HG02973 (cell line): ENCODE results near the gene FHIT.

Experiments
- ATAC-seq: cut with Tn5 transposase; IDR thresholded peaks from one replicate; pipeline ENCODE4 v1.9.1; 2021; ENCODE audit warnings: moderate library complexity; ENCODE audit not compliant: unreplicated experiment

The FHIT gene

DNA sequence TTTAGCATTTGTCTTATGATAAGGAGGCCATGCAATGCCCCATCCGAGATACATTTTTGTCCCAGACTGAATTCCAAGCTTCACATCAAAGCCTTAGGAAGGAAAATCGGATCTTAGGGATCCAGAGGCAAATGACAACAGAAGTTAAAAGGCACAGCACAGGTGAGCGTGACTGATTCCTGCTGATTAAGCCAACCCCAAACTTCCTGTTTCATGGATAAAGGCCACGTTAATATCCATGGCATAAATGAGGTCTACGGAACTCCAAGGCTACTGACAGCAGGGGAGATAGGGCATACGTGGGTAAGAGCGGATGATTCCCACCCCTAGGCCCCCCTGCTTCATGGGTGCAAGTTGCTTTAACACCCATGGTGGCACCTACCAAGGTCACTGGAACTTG, 471.6 kb downstream of the FHIT start:
- ATAC-seq, result no peak

DNA sequence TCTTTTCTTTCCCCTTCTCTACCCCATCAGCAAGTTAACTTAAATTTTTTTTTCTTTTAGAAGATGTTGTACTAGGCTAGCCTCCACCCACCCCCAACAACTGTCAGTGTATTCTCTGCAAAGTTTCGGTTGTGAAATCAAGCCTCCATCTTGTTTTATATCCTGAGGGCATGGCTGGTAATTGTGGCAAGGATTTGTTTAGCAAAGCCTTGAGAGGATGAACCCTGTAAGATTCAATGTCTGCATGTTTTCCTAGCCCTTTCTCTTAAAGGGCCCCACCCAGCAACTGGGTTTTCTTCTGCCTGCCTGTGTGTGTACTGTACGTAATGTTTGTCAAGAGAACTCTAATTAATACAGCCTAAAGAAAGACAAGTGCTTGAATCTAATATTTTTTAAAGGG, 475.3 kb downstream of the FHIT start:
- no peak for ATAC-seq

DNA sequence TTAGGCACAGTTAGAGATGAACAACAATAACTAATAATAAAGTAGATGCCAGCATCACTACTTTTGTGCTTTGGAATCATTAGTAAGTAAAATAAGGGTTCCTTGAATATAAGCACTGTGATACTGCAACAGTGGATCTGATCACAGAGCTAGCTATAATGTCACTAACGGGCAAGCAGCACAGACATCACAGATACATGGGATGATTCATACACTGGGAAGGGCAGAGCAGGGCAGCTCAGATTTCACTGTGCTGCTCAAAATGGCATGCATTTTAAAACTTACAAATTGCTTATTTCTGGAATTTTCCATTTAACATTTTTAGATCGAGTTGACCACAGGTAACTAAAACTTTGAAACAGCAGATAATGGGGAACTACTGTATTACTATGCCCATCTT, 476.6 kb downstream of the FHIT start:
- ATAC-seq, result no peak

DNA sequence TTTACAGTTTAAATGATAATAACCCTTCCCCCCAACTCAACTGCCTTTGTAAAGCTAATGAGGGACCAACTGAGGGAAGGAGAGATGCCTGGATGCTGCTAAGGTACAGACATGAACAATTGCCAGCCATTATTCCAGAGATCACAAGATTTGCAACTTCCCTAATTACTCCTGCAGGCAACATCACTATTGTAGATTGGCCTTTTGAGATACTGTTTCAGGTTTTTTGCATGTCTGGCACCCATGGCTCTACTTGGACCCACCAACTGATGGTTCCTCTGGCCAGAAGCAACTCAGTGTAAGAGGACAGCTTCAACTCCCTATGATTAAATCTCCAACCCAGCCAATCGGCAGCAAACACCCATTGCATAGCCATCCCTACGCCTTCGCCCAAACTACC, 478.7 kb downstream of the FHIT start:
- ATAC-seq, result no peak

DNA sequence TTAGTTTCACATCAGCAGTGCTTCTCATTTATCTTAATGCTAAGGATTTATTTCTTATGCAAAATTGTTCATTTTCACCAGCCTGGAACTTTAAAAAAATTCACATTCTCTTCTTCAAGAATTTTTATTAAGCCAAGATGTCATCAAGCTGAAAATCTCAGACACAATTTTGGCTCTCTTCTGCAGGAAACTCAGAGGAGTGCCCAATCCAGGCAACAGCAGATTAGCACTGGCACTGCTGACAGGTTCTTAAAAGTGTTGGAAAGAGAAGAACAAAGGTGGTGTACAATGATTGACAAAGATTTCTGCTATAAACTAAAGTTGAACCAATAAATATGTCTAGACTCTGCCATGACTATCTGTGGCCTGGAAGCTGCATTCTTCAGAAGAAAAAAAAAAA, 479.5 kb downstream of the FHIT start:
- ATAC-seq, result no peak

DNA sequence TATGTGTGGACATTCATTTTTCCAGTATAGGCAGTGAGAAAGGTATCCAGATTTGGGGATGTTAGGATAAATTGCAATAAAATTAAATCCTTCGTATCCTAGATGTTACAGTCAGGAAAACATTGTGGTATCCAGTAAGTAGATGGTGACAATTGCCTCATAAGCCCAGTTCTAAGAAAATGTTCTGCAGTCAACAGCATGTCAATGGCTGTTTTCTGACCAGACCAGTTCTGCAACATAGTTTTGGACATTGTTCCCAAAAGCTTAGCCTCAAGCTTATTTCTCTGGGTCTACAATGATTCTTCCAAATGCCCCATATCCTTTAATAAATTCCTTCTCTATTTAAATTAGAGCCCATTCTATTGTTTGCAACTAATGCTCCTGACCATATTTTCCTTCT, 480.7 kb downstream of the FHIT start:
- ATAC-seq, result no peak

DNA sequence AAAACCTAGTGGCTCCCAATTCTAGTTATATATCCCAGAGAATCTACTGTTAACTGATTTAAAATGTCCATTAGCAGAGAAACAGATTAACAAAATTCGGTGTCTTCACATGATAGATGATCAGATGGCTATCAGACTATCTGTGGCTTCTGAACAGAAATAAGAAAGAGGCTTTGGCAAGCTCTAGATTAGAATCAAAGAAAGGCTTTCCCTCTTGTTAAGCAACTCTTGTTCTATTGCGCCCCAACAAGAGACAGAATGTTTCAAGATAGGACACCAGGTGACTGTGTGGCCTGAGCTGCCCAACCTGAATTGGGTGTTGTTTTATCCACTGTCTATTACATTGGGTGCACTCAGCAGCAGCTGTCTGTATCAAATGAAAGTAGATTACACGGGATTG, 483.7 kb downstream of the FHIT start:
- no peak for ATAC-seq

DNA sequence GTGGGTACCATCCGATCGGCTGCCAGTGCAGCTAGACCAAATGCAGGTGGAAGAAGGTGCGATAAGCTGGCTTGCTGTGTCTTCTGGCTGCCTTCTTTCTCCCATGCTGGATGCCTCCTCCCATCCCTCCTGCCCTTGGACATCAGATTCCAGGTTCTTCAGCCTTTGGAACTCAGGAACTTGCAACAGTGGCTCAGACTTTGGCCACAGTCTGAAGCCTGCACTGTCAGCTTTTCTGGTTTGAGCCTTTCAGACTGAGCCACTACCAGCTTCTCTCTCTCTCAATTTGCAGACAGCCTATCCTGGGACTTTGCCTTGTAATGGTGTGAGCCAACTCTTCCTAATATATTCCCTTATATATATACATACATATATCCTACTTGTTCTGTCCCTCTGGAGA, 485.5 kb downstream of the FHIT start:
- no peak for ATAC-seq

DNA sequence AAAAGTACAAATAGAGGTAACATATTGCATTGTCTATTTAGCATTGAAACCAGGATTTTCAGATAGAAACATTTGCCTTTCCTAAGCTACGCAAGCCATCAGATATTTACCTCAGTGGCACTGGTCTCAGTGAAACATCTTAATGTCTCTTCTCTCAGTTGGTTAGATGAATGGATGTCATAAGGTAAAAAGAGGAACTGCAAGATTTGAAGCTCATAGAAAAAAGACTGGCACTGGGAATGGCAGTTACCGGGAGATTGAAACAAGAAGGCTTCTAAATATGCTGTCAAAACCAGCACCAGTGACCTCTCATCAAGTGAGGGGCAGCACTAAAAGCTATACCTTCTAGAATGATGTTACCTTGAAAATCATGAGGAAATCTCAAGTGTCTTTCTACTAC, 486.4 kb downstream of the FHIT start:
- ATAC-seq, result no peak

DNA sequence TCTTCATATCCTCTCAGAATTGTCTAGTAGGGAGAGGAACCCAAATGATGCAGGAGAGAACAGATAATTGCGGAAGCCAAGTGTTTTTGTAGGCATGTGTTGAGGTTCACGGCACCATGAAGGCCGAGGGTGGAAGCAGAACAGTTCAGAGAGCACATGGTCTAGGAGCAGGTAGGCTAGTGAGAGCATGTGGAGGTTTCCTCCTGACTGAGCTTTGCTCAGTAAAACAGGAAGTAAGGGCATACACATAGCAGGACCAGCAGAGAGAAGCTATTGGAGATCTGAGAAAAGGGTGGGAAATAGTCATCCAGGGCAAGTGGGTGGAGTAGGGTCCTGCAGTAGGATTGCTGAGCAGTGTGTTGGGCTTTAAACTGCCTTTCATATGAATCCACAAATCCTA, 491.1 kb downstream of the FHIT start:
- no peak for ATAC-seq

DNA sequence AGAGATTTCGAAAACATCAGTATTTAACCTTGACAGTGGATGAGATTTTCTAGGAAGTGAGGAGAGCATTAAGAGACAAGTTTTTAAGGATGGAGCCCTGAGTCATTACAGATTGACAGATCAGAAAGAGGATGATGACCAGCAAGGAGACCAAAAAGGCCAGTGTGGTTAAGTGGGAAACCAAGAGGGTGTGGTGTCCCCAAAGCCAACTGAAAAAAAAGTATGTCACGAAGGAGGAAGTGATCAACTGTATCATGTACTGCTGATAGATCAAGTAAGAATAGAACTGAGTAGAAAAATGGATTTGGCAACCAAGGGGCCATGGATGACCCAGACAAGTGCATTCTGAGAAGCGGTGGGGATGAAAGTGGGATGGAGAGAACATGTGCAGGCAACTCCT, 491.8 kb downstream of the FHIT start:
- ATAC-seq, result no peak

DNA sequence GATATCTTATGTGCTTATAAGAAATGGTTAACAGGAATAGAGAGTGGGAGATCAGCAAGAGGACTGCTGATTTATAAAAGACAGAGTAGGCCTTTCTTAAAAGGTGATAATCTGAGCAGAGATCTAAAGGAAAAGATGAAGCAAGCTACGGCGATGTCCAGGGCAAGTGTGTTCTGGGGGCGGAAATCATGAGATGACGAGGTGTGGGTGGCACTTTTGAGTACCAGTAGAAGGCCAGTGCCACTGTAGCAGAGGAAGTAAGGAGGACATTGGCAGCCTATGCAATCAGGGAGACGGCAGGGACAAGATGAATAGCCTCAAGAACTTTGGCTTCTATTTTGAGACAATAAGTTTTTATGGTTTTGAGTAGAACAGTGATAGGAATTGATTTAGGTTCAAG, 492.4 kb downstream of the FHIT start:
- ATAC-seq, result no peak

DNA sequence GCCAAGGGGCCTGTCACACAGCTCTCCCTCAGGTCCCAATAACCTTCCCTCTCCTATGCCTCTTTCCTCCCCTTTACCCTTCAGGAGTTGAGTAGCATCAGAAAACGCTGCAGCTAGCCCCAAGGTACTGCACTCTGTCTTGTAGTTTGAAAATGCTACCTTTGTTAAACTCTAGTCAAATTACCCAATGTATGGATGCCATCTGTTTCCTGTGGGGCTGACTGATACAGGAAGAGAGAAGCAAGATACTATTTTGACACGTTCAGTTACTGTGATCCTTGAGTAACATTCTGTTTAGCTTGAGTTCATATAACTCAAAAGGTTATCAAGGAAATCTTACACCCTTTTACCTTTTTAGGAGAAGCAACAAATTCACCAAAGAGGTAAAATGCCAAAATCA, 493.1 kb downstream of the FHIT start:
- ATAC-seq, result no peak

DNA sequence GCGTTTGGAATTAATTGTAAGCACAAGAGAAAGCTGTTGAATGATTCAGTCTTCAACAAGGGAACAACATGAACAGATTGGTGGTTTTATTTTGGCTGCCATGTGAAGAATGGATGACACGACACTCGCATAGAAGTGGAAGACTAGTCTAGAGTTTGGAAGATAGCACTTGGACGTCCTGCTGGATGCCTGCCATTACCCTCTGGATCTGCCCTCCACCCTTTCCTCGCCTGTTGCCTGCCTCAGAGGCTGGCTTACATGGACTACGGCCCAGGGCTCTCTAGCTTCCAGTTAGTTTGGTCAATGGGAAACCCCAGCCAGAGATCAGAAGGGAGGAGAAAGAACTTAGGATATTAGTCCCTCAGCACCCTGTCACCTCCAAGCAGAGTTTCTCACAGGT, 493.5 kb downstream of the FHIT start:
- no peak for ATAC-seq

DNA sequence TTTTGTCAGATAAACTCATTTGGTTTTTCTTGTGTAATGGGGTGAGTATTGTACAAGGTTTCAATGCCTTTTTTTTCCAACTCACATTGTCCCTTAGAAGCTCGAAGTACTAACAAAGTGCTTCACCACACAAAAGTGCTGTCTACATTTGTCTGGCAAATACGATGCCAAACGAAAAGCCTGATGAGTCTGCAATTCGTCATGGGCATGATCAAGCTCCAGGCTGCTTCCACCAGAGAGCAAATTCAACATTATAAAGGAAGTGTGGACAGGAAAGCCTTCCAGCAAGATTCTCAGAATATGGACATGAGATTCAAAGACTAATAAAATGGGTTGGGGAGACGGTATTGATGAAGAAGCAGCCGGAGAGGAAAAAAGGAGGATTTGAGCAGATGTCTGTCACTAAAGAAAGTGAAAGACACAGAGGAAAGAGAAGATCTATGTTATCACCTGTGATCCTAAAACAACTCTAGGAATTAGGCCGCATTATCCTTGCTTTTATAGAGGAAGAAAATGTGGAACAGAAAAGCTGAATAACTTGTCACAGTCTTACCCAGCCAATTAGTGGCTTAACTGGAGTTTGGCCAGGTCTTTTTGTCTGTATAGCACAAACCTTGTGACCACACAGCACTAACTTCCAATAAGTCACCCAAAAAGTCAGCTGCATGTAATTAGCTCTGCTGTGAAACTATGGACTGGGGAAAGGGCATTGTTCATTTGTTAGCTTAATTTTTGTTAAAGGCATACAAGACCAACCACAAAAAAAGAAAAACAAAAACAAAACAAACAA, 494.8 kb downstream of the FHIT start:
- no peak for ATAC-seq

DNA sequence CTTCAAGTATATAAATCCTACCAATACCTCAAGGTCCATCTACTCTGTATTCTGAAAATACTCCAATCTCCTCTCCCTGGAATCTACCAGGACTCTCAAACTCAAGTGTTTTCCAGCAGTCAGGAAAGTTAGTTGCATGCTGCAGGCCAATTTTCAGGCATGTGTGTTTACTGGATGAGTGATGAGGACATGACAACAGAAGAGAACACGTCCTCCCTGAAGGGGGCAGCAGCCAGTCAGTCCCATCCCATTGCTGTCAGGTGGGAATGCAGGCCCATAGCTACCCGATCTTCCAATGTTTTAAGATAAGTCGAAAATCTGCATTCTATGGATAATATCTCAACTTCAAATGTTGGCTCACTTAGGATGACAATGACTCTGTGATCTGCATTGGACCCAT, 496.2 kb downstream of the FHIT start:
- no peak for ATAC-seq

DNA sequence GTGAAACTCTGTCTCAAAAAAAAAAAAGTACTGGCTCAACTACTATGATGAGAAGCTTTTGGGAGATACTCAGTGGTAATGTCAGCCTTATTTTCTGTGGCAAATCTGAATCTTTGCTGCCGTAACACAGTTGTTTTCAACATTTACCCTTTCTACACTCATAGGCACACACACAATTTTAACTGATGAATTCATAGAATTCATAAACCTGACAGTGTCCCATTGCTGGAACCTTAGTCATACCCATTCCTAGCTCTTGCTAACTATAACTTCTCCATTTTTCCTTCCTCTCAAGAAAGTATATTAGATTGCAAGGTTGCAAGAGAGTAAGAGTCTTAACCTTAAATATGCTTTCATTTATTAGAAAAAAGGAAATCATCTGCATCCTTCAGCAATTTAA, 496.6 kb downstream of the FHIT start:
- ATAC-seq, result no peak

DNA sequence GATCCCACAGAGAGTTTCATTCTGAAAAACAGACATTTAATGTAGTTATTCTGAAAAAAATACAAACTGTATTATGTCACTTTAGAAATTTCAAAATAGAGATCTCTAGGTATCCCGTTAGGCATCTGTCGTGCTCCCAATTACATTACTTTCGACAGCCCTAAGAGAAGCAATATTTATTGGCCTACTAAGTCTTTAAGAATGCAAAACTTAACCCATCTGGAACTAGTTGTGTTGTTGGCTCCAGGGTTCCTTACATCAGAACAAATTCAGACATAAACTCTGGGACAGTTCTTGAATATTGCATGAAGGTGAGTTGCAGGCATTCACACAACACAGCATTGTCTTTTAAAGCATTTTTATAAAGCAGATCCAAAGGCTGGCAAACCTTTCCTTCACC, 498.4 kb downstream of the FHIT start:
- no peak for ATAC-seq

DNA sequence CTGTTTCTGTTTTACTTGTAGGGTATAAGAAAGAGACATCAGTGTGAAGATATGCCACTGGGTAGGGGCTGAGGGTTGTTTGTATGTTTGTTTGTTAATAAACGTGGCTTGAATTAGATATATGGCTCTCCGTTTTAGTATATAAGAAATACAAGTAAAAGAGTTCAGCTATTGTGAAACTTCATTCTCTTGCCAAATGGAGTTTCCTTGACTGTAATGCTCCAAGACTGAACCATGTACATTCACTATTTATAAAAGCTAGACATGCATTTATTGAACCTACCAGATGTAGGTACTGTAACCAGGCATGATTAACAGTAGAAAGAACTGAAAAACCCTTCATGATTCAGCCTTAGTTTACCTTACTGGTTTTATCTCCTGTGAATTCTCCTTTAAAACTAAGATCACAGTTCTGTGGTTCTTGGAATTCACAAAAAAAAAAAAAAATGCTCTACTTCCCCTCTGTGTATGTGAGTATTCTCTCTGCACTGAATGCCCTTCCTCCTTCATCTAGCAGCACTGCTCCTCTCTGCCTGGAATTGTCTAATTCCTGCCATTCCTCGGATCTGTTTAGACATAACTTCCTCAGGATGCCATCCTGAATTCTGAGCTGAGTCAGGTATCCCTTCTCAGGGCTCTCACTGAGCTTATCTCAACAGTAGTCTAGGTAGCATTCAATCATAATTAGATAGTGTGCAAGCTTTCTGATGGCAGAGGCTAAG, 504.4 kb downstream of the FHIT start:
- no peak for ATAC-seq

DNA sequence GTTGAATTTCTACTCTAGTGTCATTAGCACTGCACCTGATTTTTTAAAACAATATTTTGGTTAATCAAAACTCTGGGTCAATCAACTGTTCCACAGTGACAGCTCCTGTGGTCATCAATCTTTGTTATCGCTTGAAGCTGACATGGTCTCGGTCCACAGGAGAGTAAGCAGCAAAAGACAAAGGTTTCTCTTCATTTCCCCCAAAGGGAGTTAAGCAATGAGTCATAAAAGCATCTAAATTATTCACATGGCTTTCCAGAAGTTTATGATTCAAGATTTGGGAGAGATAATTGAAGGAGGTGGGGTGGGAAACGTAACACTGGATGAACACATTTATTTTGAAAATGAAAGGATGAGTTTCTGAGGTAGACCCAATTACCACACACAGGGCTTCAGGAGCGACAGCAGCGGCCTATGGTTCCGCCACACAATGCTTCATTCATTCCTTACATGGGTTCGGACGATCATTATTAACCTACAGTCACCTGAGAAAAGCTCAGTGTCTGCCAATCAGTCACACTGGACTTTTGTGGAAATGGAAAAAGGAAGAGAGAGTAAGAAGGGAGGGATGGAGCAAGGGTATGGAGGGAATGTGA, 505.1 kb downstream of the FHIT start:
- no peak for ATAC-seq

DNA sequence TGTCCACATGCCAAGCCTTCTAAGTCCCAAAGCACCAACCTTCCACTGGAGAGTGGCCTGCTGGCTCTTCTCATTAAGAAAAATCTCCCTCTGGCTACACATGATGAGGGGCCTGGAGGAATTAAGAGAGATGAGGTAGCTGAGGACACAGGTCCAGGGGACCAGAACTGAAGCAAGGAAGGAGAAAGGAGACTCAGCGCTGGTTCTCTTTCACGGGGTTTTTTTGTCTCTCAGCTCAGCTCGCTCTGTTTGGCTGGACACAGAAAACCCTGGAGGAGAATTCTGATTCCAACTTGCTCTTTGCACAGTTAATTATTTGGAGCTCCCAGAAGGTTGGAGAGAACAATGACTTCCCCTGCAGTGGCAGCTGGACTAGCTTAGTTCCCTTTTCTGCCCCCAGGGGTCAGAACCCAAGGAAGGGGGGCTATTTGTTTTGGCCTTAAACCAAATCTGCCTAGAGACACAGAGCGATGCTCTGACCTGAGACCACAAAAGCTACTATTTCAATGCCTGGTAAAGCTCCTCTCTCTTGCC, 507.6 kb downstream of the FHIT start:
- no peak for ATAC-seq

DNA sequence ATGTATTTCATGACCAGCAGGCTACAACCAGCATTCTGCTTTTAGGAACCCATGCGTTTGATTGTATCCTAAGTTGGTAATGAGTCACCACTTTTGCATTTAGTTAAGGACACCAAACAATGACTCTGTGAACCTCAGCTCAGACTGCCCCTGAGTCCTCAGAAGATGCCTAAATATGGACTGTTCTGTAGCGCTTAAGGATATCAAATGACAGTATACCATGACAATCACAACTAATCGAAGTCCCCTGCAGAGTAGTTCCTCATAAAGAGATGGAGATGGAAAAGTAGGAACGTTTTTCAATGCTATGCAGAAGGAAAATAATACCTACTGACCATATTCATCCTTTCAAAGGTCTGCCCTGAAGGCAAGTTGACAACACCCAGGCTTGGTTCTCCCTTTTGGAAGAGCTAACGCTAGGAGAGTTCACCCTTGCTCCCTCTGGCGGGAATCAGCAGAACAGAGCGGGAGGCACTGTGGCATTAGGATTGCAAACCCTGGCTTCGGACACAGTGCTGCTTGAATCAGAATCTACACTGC, 508.6 kb downstream of the FHIT start:
- no peak for ATAC-seq
